GM06990 (cell line): Measurements from ENCODE around the gene BDKRB1.

Source experiments
- DNase-seq: peaks from one replicate; pipeline ENCODE4 v3.0.0-alpha.2; 2011; ENCODE audit not compliant: insufficient read length; ENCODE audit errors: extremely low read depth
- H3K27me3 ChIP-seq: replicated peaks from 2 replicates; pipeline ENCODE4 v1.6.0; 2011; ENCODE audit warnings: low read length; ENCODE audit not compliant: control insufficient read depth, insufficient read depth
- H3K36me3 ChIP-seq: 2 replicates; pipeline ENCODE4 v1.5.1; 2011; ENCODE audit warnings: low read length; ENCODE audit not compliant: control insufficient read depth, insufficient read depth
- H3K4me3 ChIP-seq: replicated peaks from 2 replicates; pipeline ENCODE4 v1.5.1; 2011; ENCODE audit warnings: low read depth, mild to moderate bottlenecking, control low read depth, low read length
- TF ChIP-seq, protein P1 (sequence below): IDR thresholded peaks from 2 replicates; pipeline ENCODE4 v1.5.1; 2011; ENCODE audit warnings: low read length, control low read depth, mild to moderate bottlenecking, inconsistent platforms; ENCODE audit not compliant: insufficient read depth, poor library complexity, severe bottlenecking

Gene BDKRB1

DNA sequence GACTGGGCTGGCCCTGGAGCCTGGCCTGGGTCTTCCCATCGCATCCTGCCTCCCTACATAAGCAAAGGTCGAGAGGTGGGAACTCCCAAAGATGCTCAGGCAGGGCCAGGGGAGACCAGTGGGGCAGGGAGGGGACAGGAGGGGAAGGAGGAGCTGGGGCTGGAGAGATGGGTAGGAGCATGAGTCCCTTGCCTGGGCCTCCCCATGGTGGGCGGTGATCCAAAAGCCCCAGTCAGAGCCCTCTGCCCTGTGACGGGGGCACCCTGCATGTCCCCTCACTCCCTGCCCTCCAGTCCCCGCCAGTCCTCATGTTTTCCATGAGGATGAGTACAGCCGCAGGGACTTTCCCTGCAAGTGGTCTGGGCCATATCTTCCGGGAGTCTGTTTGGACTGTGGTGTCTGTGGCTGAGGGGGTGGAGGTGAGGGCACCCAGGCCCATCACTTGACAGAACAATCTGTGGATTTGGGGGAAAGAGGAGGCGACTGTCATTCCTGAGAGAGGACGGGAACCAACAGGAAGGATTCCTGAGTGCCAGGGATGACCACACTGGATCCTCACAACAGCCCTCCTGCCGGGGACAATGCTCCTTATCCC, 42.0 kb upstream of the BDKRB1 start:
- Histone ChIP-seq H3K4me3 (no peak overlapping the region), H3K27me3 (peaks cover 1% of the 10 kb centered on the region; the same call in 1 of the 2 replicates), H3K36me3 (no peaks in the 10 kb centered on the region)
- TF ChIP-seq, protein P1, sequence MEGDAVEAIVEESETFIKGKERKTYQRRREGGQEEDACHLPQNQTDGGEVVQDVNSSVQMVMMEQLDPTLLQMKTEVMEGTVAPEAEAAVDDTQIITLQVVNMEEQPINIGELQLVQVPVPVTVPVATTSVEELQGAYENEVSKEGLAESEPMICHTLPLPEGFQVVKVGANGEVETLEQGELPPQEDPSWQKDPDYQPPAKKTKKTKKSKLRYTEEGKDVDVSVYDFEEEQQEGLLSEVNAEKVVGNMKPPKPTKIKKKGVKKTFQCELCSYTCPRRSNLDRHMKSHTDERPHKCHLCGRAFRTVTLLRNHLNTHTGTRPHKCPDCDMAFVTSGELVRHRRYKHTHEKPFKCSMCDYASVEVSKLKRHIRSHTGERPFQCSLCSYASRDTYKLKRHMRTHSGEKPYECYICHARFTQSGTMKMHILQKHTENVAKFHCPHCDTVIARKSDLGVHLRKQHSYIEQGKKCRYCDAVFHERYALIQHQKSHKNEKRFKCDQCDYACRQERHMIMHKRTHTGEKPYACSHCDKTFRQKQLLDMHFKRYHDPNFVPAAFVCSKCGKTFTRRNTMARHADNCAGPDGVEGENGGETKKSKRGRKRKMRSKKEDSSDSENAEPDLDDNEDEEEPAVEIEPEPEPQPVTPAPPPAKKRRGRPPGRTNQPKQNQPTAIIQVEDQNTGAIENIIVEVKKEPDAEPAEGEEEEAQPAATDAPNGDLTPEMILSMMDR: no peak
- no peak for DNase-seq

DNA sequence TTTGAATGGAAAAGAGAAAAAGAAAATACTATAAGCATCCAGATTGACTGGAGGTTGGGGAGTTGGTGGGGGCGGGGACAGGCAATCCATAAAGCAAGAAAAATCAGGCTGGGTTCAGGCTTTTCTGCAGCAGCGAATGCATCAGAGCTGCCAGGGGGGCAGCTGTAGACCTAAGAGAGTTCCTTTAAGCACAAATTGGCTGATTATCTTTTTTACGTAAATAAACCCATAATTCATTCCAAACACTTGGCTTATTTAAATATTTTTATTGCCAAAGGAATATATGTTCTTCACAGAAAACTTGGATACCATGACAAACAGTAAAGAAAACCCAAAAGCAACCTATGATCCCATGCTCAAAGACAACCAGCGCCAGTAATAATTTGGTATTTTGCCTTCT, 41.2 kb upstream of the BDKRB1 start:
- TF ChIP-seq, protein P1: no peak
- peaks cover 1% of the 10 kb centered on the region; the same call in 1 of the 2 replicates for H3K27me3 ChIP-seq
- DNase-seq: no peak
- H3K4me3 ChIP-seq: no peak overlapping the region
- H3K36me3 ChIP-seq: no peaks in the 10 kb centered on the region

DNA sequence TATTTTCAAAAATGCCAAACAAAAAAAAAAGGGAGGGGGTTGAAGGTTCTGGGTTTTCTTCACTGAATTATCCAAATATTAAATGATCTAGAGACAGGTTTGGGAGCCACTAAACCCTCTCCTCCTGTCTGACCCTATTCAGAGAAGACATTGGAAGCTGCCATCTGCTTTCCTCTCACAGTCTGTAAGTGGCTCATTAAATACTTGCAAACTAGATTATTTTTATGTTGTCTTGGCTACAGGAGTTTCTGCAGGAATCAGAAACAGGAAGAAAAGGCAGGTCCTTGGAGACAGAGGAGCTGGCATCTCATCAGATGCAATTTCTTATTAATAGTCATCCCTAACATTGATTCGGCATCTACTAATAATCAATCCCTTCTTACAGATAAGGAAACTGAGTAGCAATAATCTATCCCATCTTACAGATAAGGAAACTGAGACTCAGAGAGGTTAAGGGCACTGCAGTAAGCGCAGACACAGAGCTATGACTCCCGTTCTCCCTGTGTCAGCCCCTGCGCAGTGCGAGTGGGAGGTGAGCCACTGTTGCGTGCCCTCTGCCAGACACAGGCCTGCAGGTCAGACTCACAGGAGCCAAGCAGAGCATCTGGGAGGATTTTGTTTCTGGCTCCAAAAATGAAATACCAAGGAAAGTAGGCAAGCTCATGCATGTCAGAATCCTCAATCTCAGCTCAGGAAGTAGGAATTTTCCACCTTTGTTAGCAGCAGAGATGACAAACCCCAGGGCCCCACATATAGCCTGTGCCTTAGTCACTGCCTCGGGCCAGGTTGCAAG, 40.4 kb upstream of the BDKRB1 start:
- Histone ChIP-seq H3K4me3 (no peak overlapping the region), H3K27me3 (peaks cover 1% of the 10 kb centered on the region), H3K36me3 (no peaks in the 10 kb centered on the region)
- DNase-seq: no peak
- TF ChIP-seq, protein P1: no peak

DNA sequence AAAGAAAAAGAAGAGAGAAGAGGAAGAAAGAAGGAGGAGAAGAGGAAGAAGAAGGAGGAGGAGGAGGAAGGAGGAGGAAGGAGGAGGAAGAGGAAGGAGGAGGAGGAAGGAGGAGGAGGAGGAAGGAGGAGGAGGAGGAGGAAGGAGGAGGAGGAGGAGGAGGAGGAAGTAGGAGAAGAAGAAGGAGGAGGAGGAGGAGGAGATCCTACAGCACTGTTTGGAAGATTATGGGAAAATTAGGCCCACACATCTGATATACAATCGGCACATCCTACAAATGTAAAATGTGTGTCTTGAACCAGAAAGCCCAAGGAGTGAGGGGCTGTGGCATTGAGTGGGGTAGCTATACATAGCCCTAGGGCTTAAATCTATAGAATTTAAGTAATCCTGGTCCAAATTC, 39.4 kb upstream of the BDKRB1 start:
- H3K36me3 ChIP-seq: no peaks in the 10 kb centered on the region
- DNase-seq: no peak
- TF ChIP-seq, protein P1: no peak
- H3K27me3 ChIP-seq: no peaks in the 10 kb centered on the region; the same call in none of the 2 replicates
- no peak overlapping the region for H3K4me3 ChIP-seq

DNA sequence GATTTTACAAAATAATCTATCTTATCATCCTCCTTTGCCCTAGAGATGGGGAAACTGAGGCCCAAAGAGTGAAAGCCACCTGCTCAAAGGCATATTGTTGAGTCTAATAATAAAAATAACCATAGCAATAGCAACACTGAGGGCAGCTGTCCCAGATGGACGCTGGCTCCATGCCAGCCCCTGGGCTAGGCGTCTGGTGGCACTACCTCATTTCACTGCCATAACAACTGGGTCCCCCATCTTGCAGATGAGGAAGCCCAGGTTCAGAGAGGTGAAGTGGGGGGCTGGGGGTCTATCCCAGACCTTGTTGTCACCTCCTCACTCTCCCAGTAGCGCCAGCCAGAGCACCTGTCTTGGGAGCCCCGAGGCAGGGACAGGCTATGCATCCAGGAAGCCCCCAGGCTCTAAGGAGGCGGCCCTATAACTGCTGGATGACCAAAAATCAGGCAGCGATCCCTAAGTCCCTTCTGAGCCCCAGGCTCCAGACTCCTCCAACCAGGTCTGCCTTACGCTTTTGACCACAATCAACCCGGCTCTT, 38.6 kb upstream of the BDKRB1 start:
- H3K4me3 ChIP-seq: no peak overlapping the region
- TF ChIP-seq, protein P1: no peak
- H3K27me3 ChIP-seq: no peaks in the 10 kb centered on the region; the same call in none of the 2 replicates
- DNase-seq: no peak
- H3K36me3 ChIP-seq: no peaks in the 10 kb centered on the region
